ENCODE data around the gene LRRC4B.
"Not testable (repeated sequence)": the region's sequence is repeated elsewhere in the genome, so short reads cannot be mapped to it uniquely, and the experiment has no call there.

Gene LRRC4B

GRCh38 chr19:50599427-50599826, 31.2 kb upstream of the LRRC4B start:
- Histone ChIP-seq H3K27ac (ENCODE audit: extremely low read depth, low read depth, low read length) (no peak overlapping the region), H3K9me3 (ENCODE audit: control insufficient read depth, insufficient read depth, low read depth, low read length) (no peaks in the 10 kb centered on the region), H3K4me3 (ENCODE audit: low read depth, low read length) (no peak overlapping the region), H3K4me1 (ENCODE audit: control insufficient read depth, insufficient read depth, low read length) (peaks cover 2% of the 10 kb centered on the region; the same call in 1 of the 2 replicates), H3K36me3 (ENCODE audit: control insufficient read depth in 2 of 2, insufficient read depth in 1 of 2, low read length in 2 of 2) (no peaks in the 10 kb centered on the region)
- CTCF ChIA-PET, result interaction anchor here (0.5 to 2.0 kb wide), 6 partner anchors 8 to 307 kb away, joined by 3 to 5 read pairs (median 4); no protein-coding TSS in a partner anchor
- no peak for TF ChIP-seq ZNF132 (tag by site-specific recombination; IDR thresholded peaks at IDR 0.05; ENCODE audit: borderline replicate concordance)
- no peak for TF ChIP-seq ZBTB44 (tag by site-specific recombination; IDR thresholded peaks at IDR 0.05)
- TF ChIP-seq SETDB1 (IDR thresholded peaks at IDR 0.05; ENCODE audit: insufficient read length, low read length), result peak; percentile 35
- TF ChIP-seq ZNF426 (tag by site-specific recombination; IDR thresholded peaks at IDR 0.05), result no peak
- POLR2A ChIA-PET, result no interaction called here

GRCh38 chr19:50590191-50590590, 22.0 kb upstream of the LRRC4B start:
- Histone ChIP-seq H3K4me3 (ENCODE audit: low read depth, low read length) (no peak overlapping the region), H3K9me3 (ENCODE audit: control insufficient read depth, insufficient read depth, low read depth, low read length) (no peaks in the 10 kb centered on the region), H3K27ac (ENCODE audit: extremely low read depth, low read depth, low read length) (no peak overlapping the region), H3K36me3 (ENCODE audit: control insufficient read depth in 2 of 2, insufficient read depth in 1 of 2, low read length in 2 of 2) (no peaks in the 10 kb centered on the region), H3K4me1 (ENCODE audit: control insufficient read depth, insufficient read depth, low read length) (no peaks in the 10 kb centered on the region)
- TF ChIP-seq ZNF521 (tag by site-specific recombination; IDR thresholded peaks at IDR 0.05) (no peak), ZNF777 (tag by site-specific recombination; IDR thresholded peaks at IDR 0.05; ENCODE audit: borderline replicate concordance) (no peak), ZNF157 (tag by site-specific recombination; IDR thresholded peaks at IDR 0.05) (no peak), ZNF26 (tag by site-specific recombination; IDR thresholded peaks at IDR 0.05) (no peak), ZFP41 (tag by site-specific recombination; IDR thresholded peaks at IDR 0.05; ENCODE audit: borderline replicate concordance) (no peak), ZNF510 (tag by site-specific recombination; IDR thresholded peaks at IDR 0.05; ENCODE audit: insufficient replicate concordance) (no peak), ZNF600 (tag by site-specific recombination; IDR thresholded peaks at IDR 0.05) (no peak), ZBTB10 (tag by site-specific recombination; IDR thresholded peaks at IDR 0.05) (no peak), KLF1 (tag by site-specific recombination; IDR thresholded peaks at IDR 0.05) (no peak), ZNF658 (tag by site-specific recombination; IDR thresholded peaks at IDR 0.05) (no peak), ZSCAN5A (tag by site-specific recombination; IDR thresholded peaks at IDR 0.05) (no peak)
- ChIA-PET POLR2A (interaction anchor here (0.5 to 1.1 kb wide), 3 partner anchors 18 to 322 kb away, joined by 4 to 9 read pairs (median 6); no protein-coding TSS in a partner anchor), CTCF (interaction anchor here (0.6 to 1.3 kb wide), 4 partner anchors 9 to 73 kb away, joined by 3 to 5 read pairs (median 4); no protein-coding TSS in a partner anchor)

- H3K4me1 ChIP-seq (ENCODE audit: control insufficient read depth, insufficient read depth, low read length); H3K27ac ChIP-seq (ENCODE audit: extremely low read depth, low read depth, low read length); H3K9me3 ChIP-seq (ENCODE audit: control insufficient read depth, insufficient read depth, low read depth, low read length); H3K4me3 ChIP-seq (ENCODE audit: low read depth, low read length); H3K36me3 ChIP-seq (ENCODE audit: control insufficient read depth in 2 of 2, insufficient read depth in 1 of 2, low read length in 2 of 2): not testable (repeated sequence)
- CTCF ChIA-PET, result interaction anchor here (0.7 kb wide), 1 partner anchor 26 kb away, joined by 4 read pairs; no protein-coding TSS in a partner anchor
- POLR2A ChIA-PET, result interaction anchor here (0.6 kb wide), 1 partner anchor 12 kb away, joined by 6 read pairs; no protein-coding TSS in a partner anchor
These were observed 13.8 kb upstream of the LRRC4B start for GRCh38 chr19:50581795-50582660.
